Measurements from ENCODE around the gene STRIP1. TPM values are rescaled to one million over a fixed set of nuclear protein-coding genes. Genes with fewer than 3 reads are reported as not detected.
A peak's percentile ranks its signal among the peaks of the same experiment; 100 is the strongest.

Gene STRIP1
- total RNA-seq, 1 donor = 50.3 TPM

- peak; percentile 34 for DNase-seq (ENCODE audit: low read depth)
- TF ChIP-seq CTCF (IDR thresholded peaks at IDR 0.05; ENCODE audit: insufficient read depth, low read length) = no peak
These were observed 44.1 kb upstream of the STRIP1 start for GRCh38 chr1:109990302-109990653.

GRCh38 chr1:109991400-109991925 is 43.0 kb upstream of the STRIP1 start:
- H3K4me3 ChIP-seq (ENCODE audit: low read depth, low read length) = no peak overlapping the region
- no peak for DNase-seq (ENCODE audit: low read depth)
- no peak for TF ChIP-seq CTCF (IDR thresholded peaks at IDR 0.05; ENCODE audit: insufficient read depth, low read length)

More at GRCh38 chr1:109990302-109990653, 44.1 kb upstream of the STRIP1 start:
- no peak overlapping the region for H3K4me3 ChIP-seq (ENCODE audit: low read depth, low read length)

GRCh38 chr1:109993885-109994284 is 40.5 kb upstream of the STRIP1 start:
- DNase-seq (ENCODE audit: low read depth) = peak; percentile 68
- H3K4me3 ChIP-seq (ENCODE audit: low read depth, low read length) = no peak overlapping the region
- no peak for TF ChIP-seq CTCF (IDR thresholded peaks at IDR 0.05; ENCODE audit: insufficient read depth, low read length)

- no peak overlapping the region for H3K4me3 ChIP-seq (ENCODE audit: low read depth, low read length)
- TF ChIP-seq CTCF (IDR thresholded peaks at IDR 0.05; ENCODE audit: insufficient read depth, low read length) = no peak
- no peak for DNase-seq (ENCODE audit: low read depth)
These were observed 39.8 kb upstream of the STRIP1 start for GRCh38 chr1:109994654-109995053.

GRCh38 chr1:109995536-109995935 is 38.9 kb upstream of the STRIP1 start:
- no peak overlapping the region for H3K4me3 ChIP-seq (ENCODE audit: low read depth, low read length)
- DNase-seq (ENCODE audit: low read depth) = no peak
- no peak for TF ChIP-seq CTCF (IDR thresholded peaks at IDR 0.05; ENCODE audit: insufficient read depth, low read length)

- no peak overlapping the region for H3K4me3 ChIP-seq (ENCODE audit: low read depth, low read length)
- TF ChIP-seq CTCF (IDR thresholded peaks at IDR 0.05; ENCODE audit: insufficient read depth, low read length) = no peak
- DNase-seq (ENCODE audit: low read depth) = no peak
These were observed 37.9 kb upstream of the STRIP1 start for GRCh38 chr1:109996476-109996875.

GRCh38 chr1:109997204-109997866 is 37.1 kb upstream of the STRIP1 start:
- DNase-seq (ENCODE audit: low read depth) = no peak
- H3K4me3 ChIP-seq (ENCODE audit: low read depth, low read length) = no peak overlapping the region
- TF ChIP-seq CTCF (IDR thresholded peaks at IDR 0.05; ENCODE audit: insufficient read depth, low read length) = no peak

Data from fibroblast of the aortic adventitia (primary cell).